ENCODE results near the gene EIF3M. TPM values are rescaled to one million over a fixed set of nuclear protein-coding genes. Genes with fewer than 3 reads are reported as not detected.

The EIF3M gene
- total RNA-seq, 3 donors from 2014 or later, result 268 to 398 (median 393) TPM

DNA sequence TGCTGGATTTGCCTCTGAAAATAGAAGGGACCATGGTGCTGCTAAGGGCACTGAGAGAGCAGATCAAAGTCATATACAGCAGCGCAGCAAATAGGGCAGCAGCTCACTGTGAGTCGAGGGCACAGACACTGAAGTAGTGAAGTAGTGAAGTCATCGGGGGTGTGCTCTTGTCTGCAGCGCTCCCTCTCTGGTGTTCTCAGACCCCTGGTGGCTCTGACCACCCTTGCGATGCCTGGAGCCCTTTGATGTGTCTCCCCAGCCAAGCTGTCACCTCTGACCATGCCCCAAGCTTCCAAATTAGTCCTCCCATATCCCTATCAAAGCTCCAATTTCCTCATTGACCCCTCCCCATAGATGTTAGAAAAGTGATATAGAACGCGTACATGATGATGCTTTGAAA, 27.7 kb upstream of the EIF3M start:
- H3K36me3 ChIP-seq, result no peaks in the 10 kb centered on the region
- TF ChIP-seq, protein P1, sequence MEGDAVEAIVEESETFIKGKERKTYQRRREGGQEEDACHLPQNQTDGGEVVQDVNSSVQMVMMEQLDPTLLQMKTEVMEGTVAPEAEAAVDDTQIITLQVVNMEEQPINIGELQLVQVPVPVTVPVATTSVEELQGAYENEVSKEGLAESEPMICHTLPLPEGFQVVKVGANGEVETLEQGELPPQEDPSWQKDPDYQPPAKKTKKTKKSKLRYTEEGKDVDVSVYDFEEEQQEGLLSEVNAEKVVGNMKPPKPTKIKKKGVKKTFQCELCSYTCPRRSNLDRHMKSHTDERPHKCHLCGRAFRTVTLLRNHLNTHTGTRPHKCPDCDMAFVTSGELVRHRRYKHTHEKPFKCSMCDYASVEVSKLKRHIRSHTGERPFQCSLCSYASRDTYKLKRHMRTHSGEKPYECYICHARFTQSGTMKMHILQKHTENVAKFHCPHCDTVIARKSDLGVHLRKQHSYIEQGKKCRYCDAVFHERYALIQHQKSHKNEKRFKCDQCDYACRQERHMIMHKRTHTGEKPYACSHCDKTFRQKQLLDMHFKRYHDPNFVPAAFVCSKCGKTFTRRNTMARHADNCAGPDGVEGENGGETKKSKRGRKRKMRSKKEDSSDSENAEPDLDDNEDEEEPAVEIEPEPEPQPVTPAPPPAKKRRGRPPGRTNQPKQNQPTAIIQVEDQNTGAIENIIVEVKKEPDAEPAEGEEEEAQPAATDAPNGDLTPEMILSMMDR (IDR thresholded peaks at IDR 0.05), result no peak
- TF ChIP-seq POLR2AphosphoS5 (IDR thresholded peaks at IDR 0.05) (no peak), POLR2A (IDR thresholded peaks at IDR 0.05) (no peak)
- H3K9me3 ChIP-seq, result no peaks in the 10 kb centered on the region
- no peak for DNase-seq (ENCODE audit: low spot score in 2 of 2)
- intact Hi-C loops (cut with DNase I; ENCODE audit: low total_unique reads), result no loop called here
- no peak overlapping the region for H3K4me3 ChIP-seq
- H3K27ac ChIP-seq, result no peak overlapping the region
- H3K4me1 ChIP-seq, result no peaks in the 10 kb centered on the region
- peaks cover 0 to 3% of the 10 kb centered on the region in 2 donors for H3K27me3 ChIP-seq

DNA sequence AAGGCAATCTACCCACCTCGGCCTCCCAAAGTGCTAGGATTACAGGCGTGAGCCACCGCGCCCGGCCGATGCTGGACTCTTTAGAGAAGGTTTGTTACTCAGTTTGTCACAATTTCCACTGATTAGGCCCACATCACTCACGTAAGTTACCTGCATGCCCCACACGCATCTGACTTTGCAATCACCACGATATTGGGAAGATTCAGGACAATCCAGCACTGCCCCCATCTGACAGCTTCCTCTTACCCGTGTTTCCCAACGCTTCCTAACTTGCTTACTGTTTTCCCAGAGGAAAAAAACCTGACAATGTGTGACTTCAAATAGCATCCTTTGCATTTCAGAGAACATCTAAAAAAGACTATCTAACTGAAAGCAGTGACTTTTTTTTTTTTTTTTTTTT, 21.8 kb upstream of the EIF3M start:
- no peak for DNase-seq (ENCODE audit: low spot score in 2 of 2)
- H3K27ac ChIP-seq, result no peak overlapping the region
- no peaks in the 10 kb centered on the region for H3K4me1 ChIP-seq
- no peaks in the 10 kb centered on the region for H3K27me3 ChIP-seq
- no peaks in the 10 kb centered on the region for H3K9me3 ChIP-seq
- TF ChIP-seq POLR2A (IDR thresholded peaks at IDR 0.05), result no peak
- no peak for TF ChIP-seq POLR2AphosphoS5 (IDR thresholded peaks at IDR 0.05)
- TF ChIP-seq, protein P1 (IDR thresholded peaks at IDR 0.05), result no peak
- no peaks in the 10 kb centered on the region for H3K36me3 ChIP-seq
- no peak overlapping the region for H3K4me3 ChIP-seq
- intact Hi-C loops (cut with DNase I; ENCODE audit: low total_unique reads), result no loop called here

DNA sequence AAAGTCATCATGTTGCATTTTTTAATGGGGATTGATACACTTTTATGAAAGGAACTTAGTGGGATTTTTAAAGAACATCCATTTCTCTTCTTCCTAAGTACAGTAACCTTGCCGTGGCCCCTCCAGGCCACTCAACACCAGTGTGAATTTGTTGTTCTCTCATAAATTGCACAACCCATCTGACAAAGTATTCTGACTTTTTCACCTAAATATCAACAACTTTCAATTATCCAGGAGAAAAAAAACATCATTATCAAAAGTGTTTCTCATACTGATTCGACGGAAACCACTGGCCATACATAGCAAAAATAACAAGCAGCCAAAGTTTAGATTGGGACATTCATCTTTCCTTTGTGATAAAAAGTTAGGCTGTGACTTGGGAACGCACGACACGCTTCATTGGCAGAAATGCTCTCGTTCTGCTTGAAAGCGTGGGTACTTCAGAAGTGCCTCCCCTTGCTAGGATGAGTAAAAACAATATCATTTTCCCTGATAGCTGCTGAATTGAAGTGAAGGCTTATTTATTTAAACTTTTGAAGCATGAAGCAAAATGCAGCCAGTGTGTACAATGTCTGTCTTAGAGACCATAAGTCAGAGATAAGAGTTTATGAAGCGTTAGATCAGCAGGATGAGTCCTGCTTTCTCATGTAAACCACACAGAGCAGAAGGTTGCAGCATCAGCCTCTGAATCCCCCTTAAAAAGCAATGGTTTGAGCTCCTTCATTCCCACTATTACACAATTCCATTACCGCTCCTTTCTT, 20.6 kb upstream of the EIF3M start:
- Histone ChIP-seq H3K36me3 (no peaks in the 10 kb centered on the region), H3K27me3 (no peaks in the 10 kb centered on the region), H3K27ac (no peak overlapping the region), H3K4me3 (no peak overlapping the region), H3K9me3 (no peaks in the 10 kb centered on the region), H3K4me1 (no peaks in the 10 kb centered on the region)
- DNase-seq (ENCODE audit: low spot score in 2 of 2), result no peak
- intact Hi-C loops (cut with DNase I; ENCODE audit: low total_unique reads), result no loop called here
- TF ChIP-seq, protein P1 (IDR thresholded peaks at IDR 0.05), result no peak
- TF ChIP-seq POLR2AphosphoS5 (IDR thresholded peaks at IDR 0.05) (no peak), POLR2A (IDR thresholded peaks at IDR 0.05) (no peak)

DNA sequence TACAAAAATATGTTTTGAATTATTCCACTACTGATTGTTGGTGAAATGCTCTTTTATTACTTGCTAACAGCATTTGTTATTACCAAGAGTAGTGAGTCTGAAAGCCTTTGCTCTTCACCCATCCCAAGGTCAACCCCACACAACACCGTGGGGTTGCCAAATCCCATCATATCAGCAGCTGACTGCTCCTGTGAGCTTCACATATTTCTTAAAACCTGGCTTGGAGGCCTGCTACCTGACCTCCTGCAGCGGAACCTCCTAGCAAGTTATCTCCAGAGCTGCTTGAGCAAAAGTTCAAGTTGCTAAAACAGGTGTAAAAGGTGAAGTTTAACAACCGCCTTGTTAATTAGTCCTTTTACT, 20.1 kb upstream of the EIF3M start:
- intact Hi-C loops (cut with DNase I; ENCODE audit: low total_unique reads), result no loop called here
- no peaks in the 10 kb centered on the region for H3K36me3 ChIP-seq
- no peak overlapping the region for H3K4me3 ChIP-seq
- no peaks in the 10 kb centered on the region for H3K27me3 ChIP-seq
- H3K9me3 ChIP-seq, result no peaks in the 10 kb centered on the region
- H3K4me1 ChIP-seq, result no peaks in the 10 kb centered on the region
- TF ChIP-seq, protein P1 (IDR thresholded peaks at IDR 0.05), result no peak
- no peak for TF ChIP-seq POLR2AphosphoS5 (IDR thresholded peaks at IDR 0.05)
- TF ChIP-seq POLR2A (IDR thresholded peaks at IDR 0.05), result no peak
- H3K27ac ChIP-seq, result no peak overlapping the region
- DNase-seq (ENCODE audit: low spot score in 2 of 2), result no peak

DNA sequence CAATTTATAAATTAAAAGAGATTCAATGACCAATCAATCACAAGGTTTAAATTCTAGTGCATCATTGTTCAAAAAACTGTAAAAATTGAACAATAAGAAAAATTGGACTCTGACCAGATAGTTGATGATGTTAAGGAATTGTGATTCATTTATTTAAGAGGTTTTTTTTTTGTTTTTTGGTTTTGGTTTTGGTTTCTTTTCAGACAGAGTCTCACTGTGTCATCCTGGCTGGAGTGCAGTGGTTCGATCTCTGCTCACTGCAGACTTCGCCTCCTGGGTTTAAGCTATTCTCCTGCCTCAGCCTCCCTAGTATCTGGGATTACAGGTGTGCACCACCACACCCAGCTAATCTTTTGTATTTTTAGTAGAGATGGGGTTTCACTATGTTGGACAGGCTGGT, 17.1 kb upstream of the EIF3M start:
- intact Hi-C loops (cut with DNase I; ENCODE audit: low total_unique reads), result no loop called here
- H3K27me3 ChIP-seq, result peaks cover 0 to 7% of the 10 kb centered on the region in 2 donors
- DNase-seq (ENCODE audit: low spot score in 2 of 2), result no peak
- no peak overlapping the region for H3K4me3 ChIP-seq
- H3K36me3 ChIP-seq, result no peaks in the 10 kb centered on the region
- no peak for TF ChIP-seq POLR2A (IDR thresholded peaks at IDR 0.05)
- TF ChIP-seq, protein P1 (IDR thresholded peaks at IDR 0.05), result no peak
- no peak for TF ChIP-seq POLR2AphosphoS5 (IDR thresholded peaks at IDR 0.05)
- no peaks in the 10 kb centered on the region for H3K4me1 ChIP-seq
- H3K27ac ChIP-seq, result no peak overlapping the region
- H3K9me3 ChIP-seq, result no peaks in the 10 kb centered on the region

All from breast epithelium (tissue), 4 donors.